T-helper 1 cell (primary cell): ENCODE results near the gene RFXAP.

ENCODE experiments used
- DNase-seq, 5 donors: peaks; one replicate each; pipeline ENCODE4 v3.0.0-alpha.2; 2012 to 2020

Gene RFXAP

GRCh38 chr13:36817996-36818803, 822 bp upstream of the RFXAP start:
- DNase-seq, result no peak

GRCh38 chr13:36819739-36820090, 693 bp downstream of the RFXAP start:
- peak in 2 of 5 donors; percentile 8 to 57 for DNase-seq

GRCh38 chr13:36820222-36820621, 1.2 kb downstream of the RFXAP start:
- peak in 1 of 5 donors; percentile 56 for DNase-seq

- peak in 1 of 5 donors; percentile 10 for DNase-seq
These were observed 3.8 kb downstream of the RFXAP start for GRCh38 chr13:36822785-36823184.

- DNase-seq, result no peak
These were observed 10.7 kb downstream of the RFXAP start for GRCh38 chr13:36829753-36830152.

GRCh38 chr13:36831291-36831690, 12.3 kb downstream of the RFXAP start:
- no peak for DNase-seq

- DNase-seq, result no peak
These were observed 15.3 kb downstream of the RFXAP start for GRCh38 chr13:36834299-36834698.

GRCh38 chr13:36837354-36838092, 18.5 kb downstream of the RFXAP start:
- no peak for DNase-seq

- DNase-seq, result no peak
These were observed 20.3 kb downstream of the RFXAP start for GRCh38 chr13:36839281-36839680.

GRCh38 chr13:36839981-36840380, 21.0 kb downstream of the RFXAP start:
- no peak for DNase-seq

- no peak for DNase-seq
These were observed 21.8 kb downstream of the RFXAP start for GRCh38 chr13:36840718-36841250.

- no peak for DNase-seq
These were observed 22.4 kb downstream of the RFXAP start for GRCh38 chr13:36841391-36841790.

GRCh38 chr13:36847606-36848005, 28.6 kb downstream of the RFXAP start:
- no peak for DNase-seq

GRCh38 chr13:36848199-36848982, 29.4 kb downstream of the RFXAP start:
- DNase-seq, result peak in 1 of 5 donors; percentile 25

- no peak for DNase-seq
These were observed 31.9 kb downstream of the RFXAP start for GRCh38 chr13:36850790-36851438.

GRCh38 chr13:36857253-36857652, 38.2 kb downstream of the RFXAP start:
- no peak for DNase-seq

GRCh38 chr13:36858290-36858689, 39.3 kb downstream of the RFXAP start:
- peak in 1 of 5 donors; percentile 32 for DNase-seq

- no peak for DNase-seq
These were observed 40.2 kb downstream of the RFXAP start for GRCh38 chr13:36859259-36859658.

- DNase-seq, result no peak
These were observed 43.1 kb downstream of the RFXAP start for GRCh38 chr13:36862002-36862685.

- no peak for DNase-seq
These were observed 43.7 kb downstream of the RFXAP start for GRCh38 chr13:36862722-36863121.

GRCh38 chr13:36865265-36865664, 46.2 kb downstream of the RFXAP start:
- no peak for DNase-seq

- DNase-seq, result no peak
These were observed 47.2 kb downstream of the RFXAP start for GRCh38 chr13:36866232-36866631.
